HEK293 (cell line): Measurements from ENCODE around the gene NCEH1.

Experiments used
- ZBTB11 ChIP-seq: fragments of 450-650 bp; formaldehyde crosslinking; conservative IDR thresholded peaks from 2 replicates; pipeline ENCODE4 v1.5.1; 2016; ENCODE audit warnings: low read depth, missing biosample characterization, missing genetic modification characterization
- ZNF140 ChIP-seq: fragments of 450-650 bp; formaldehyde crosslinking; IDR thresholded peaks from 2 replicates; pipeline ENCODE4 v1.5.1; 2016; ENCODE audit warnings: missing biosample characterization, missing genetic modification characterization
- ZNF561 ChIP-seq: fragments of 450-650 bp; IDR thresholded peaks from 2 replicates; pipeline ENCODE4 v1.5.1; 2018; ENCODE audit warnings: missing biosample characterization, missing genetic modification characterization, borderline replicate concordance
- ZNF707 ChIP-seq: fragments of 450-650 bp; formaldehyde crosslinking; IDR thresholded peaks from 2 replicates; pipeline ENCODE4 v1.5.1; 2016; ENCODE audit warnings: missing biosample characterization, missing genetic modification characterization
- ZSCAN5A ChIP-seq: fragments of 450-650 bp; formaldehyde crosslinking; IDR thresholded peaks from 2 replicates; pipeline ENCODE4 v1.5.1; 2016; ENCODE audit warnings: missing biosample characterization, missing genetic modification characterization

DNA sequence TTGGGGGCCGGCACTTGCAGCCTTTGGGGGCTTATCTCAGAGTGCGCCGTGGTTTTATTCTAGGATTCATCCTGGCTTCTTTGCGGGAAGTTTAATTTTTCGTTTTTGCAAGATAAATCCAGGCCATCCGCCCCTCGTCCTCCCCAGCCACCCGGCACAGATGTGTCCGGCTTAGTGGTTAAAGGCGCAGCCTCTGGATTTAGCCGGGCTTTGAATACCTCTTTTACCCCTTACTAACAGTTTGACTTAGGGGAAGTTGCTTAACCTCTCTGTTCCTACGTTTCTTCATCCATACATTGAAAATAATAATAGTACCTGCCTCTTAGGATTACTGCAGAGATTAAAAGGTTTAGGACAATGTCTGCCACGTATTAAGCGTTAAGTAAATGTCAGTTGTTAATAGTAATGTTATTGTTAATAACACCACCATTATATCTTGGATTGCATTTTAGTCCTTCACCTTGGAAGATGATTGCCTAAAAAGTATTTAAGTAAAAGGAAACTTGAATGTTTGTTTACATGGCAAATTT, 40.4 kb upstream of the NCEH1 start:
- TF ChIP-seq ZNF140 (tag by site-specific recombination) (no peak), ZBTB11 (tag by site-specific recombination) (no peak), ZNF561 (tag by site-specific recombination) (no peak), ZNF707 (no peak), ZSCAN5A (tag by site-specific recombination) (no peak)
